Measurements from ENCODE around the gene BARHL1.

GRCh38 chr9:132589148-132590036 is 7.0 kb downstream of the BARHL1 start:
- no peak for TF ChIP-seq CTCF (conservative IDR thresholded peaks at IDR 0.05; ENCODE audit: low read length)
- TF ChIP-seq EZH2phosphoT487 (IDR thresholded peaks at IDR 0.05; ENCODE audit: borderline replicate concordance, low read depth, low read length), result no peak

Measured in OCI-LY7 (cell line).